Activated T-cell treated with anti-CD3 and anti-CD28 coated beads, Interleukin-2, amount 50 U/mL, for 72 hours (primary cell): ENCODE results near the gene PPP1R14C. TPM values are rescaled to one million over a fixed set of nuclear protein-coding genes. Genes with fewer than 3 reads are reported as not detected.

Experiments used
- ATAC-seq, 2 donors: fragments of 150-1000 bp; cut with Tn5 transposase; replicated peaks in 1 of 2; 2 replicates each; pipeline ENCODE4 v1.10.0; 2021; ENCODE audit warnings: moderate library complexity in 2 of 2, mild to moderate bottlenecking in 1 of 2
- DNase-seq, 2 donors: peaks; one replicate each; pipeline ENCODE4 v3.0.0; 2021 to 2022; ENCODE audit warnings: mixed read lengths in 1 of 2
- H3K27ac Mint-ChIP-seq: one replicate; pipeline ENCODE4 v1.8.0; 2022; ENCODE audit warnings: mild to moderate bottlenecking, moderate library complexity, mixed read lengths
- H3K27me3 Mint-ChIP-seq: one replicate; pipeline ENCODE4 v1.8.0; 2022; ENCODE audit warnings: low read depth, mixed read lengths
- H3K36me3 Mint-ChIP-seq, 2 donors: one replicate each; pipeline ENCODE4 v1.8.0; 2022; ENCODE audit warnings: mixed read lengths in 2 of 2, mild to moderate bottlenecking in 1 of 2; ENCODE audit not compliant: insufficient read depth in 2 of 2
- H3K4me1 Mint-ChIP-seq: one replicate; pipeline ENCODE4 v1.8.0; 2022; ENCODE audit warnings: low read depth, mixed read lengths
- H3K4me3 Mint-ChIP-seq, 2 donors: one replicate each; pipeline ENCODE4 v1.8.0; 2022; ENCODE audit warnings: mild to moderate bottlenecking in 2 of 2, mixed read lengths in 2 of 2, moderate library complexity in 2 of 2
- H3K9me3 Mint-ChIP-seq, 2 donors: one replicate each; pipeline ENCODE4 v1.8.0; 2022; ENCODE audit warnings: mixed read lengths in 2 of 2
- total RNA-seq, 2 donors: library from RNA; stranded (reverse); gene quantifications; one replicate each; pipeline ENCODE4 v1.2.3, GENCODE V29; 2022

Gene PPP1R14C
- total RNA-seq, 2 donors from 2014 or later: 1.8 TPM

DNA sequence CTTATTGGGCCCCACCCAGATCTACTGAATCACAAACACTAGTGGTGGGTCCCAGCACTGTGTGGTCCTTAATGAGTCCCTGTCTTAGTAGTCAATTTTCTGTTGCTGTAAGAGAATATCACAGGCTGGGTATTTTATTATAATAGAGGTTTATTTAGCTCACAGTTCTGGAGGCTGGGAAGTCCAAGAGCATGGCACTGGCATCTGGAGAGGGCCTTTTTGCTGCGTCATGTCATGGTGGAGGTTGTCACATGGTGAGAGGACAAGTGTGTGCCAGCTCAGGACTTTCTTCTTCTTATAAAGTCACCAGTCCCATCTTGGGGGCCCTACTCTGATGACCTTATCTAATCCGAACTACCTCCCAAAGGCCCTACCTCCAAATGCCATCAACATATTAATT, 105.0 kb downstream of the PPP1R14C start:
- Mint-ChIP-seq H3K4me1 (peaks cover 13% of the 10 kb centered on the region), H3K27ac (no peak overlapping the region), H3K4me3 (no peak overlapping the region), H3K27me3 (peaks cover 42% of the 10 kb centered on the region), H3K36me3 (peaks cover 7 to 13% of the 10 kb centered on the region in 2 donors), H3K9me3 (peaks cover 2% of the 10 kb centered on the region in 2 donors)
- ATAC-seq (no peak), DNase-seq (no peak)

DNA sequence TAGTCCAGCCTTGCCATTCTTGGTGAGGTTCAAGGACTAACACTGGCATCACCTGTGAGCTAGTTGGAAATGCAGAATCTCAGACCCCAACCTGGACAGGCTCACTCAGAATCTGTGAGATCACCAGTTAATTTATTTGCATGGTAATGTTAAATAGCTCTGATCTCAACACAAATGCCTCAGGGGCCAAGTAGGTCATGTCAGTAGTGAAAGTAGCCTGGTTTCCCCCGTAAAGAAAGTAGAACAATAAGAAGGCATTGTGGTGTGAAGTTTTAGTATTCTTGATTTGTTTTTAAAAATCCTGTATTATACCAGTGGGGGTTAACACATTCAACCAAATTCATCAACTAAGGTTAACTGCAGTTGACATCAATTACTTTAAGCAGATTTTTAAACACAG, 105.5 kb downstream of the PPP1R14C start:
- H3K4me1 Mint-ChIP-seq: peaks cover 18% of the 10 kb centered on the region
- H3K9me3 Mint-ChIP-seq: peaks cover 2% of the 10 kb centered on the region in 2 donors
- DNase-seq (no peak), ATAC-seq (peak in 1 of 2 donors; percentile 25)
- peaks cover 47% of the 10 kb centered on the region for H3K27me3 Mint-ChIP-seq
- no peak overlapping the region for H3K4me3 Mint-ChIP-seq
- peaks cover 9 to 13% of the 10 kb centered on the region in 2 donors for H3K36me3 Mint-ChIP-seq
- no peak overlapping the region for H3K27ac Mint-ChIP-seq

DNA sequence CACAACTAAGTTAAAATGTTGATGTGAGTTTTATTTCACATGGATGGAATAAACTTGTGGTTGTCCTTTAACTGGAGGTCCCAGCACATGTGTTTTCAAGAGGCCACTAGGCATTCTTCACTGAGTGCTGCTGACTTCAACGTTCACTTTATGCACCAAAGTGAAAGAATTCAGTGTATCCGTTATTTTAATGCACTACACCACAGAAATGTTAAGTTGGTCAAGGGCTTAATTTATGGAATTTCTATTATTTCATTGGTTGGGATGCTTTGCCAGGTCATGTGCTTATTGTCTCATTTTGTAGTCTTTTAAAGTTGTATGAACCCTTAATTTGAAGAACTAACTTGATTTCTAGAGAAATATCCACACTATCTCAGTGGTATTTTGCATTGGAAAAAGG, 106.4 kb downstream of the PPP1R14C start:
- peaks cover 28% of the 10 kb centered on the region for H3K4me1 Mint-ChIP-seq
- H3K9me3 Mint-ChIP-seq: peaks cover 2% of the 10 kb centered on the region in 2 donors
- no peak for ATAC-seq

DNA sequence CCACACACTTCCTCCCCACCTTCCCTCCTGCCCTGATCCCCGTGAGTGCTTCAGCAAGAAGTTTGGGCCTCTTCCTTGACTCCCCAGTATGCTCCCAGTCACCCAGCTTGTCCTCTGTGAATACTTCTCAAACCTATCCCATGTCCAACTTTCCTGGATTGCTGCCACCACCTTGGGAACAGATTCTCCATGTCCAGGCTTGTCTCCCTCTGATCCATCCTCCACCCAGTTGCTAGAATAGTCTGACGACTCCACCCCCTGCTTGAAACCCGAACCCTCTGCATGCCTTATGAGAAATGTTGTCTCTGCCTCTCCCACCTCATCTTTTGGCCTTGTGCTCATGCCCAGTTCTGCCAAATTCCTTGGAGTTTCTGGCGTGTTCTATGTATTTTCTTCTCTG, 108.0 kb downstream of the PPP1R14C start:
- Mint-ChIP-seq H3K27me3 (peaks cover 59% of the 10 kb centered on the region), H3K4me1 (peaks cover 43% of the 10 kb centered on the region), H3K36me3 (peaks cover 9 to 13% of the 10 kb centered on the region in 2 donors), H3K9me3 (peaks cover 2% of the 10 kb centered on the region in 2 donors), H3K4me3 (no peak overlapping the region), H3K27ac (no peak overlapping the region)
- ATAC-seq (no peak), DNase-seq (no peak)

More for the DNA sequence above, 106.4 kb downstream of the PPP1R14C start:
- no peak for DNase-seq
- H3K36me3 Mint-ChIP-seq: peaks cover 9 to 13% of the 10 kb centered on the region in 2 donors
- H3K27ac Mint-ChIP-seq: no peak overlapping the region
- H3K27me3 Mint-ChIP-seq: peaks cover 48% of the 10 kb centered on the region
- H3K4me3 Mint-ChIP-seq: no peak overlapping the region

DNA sequence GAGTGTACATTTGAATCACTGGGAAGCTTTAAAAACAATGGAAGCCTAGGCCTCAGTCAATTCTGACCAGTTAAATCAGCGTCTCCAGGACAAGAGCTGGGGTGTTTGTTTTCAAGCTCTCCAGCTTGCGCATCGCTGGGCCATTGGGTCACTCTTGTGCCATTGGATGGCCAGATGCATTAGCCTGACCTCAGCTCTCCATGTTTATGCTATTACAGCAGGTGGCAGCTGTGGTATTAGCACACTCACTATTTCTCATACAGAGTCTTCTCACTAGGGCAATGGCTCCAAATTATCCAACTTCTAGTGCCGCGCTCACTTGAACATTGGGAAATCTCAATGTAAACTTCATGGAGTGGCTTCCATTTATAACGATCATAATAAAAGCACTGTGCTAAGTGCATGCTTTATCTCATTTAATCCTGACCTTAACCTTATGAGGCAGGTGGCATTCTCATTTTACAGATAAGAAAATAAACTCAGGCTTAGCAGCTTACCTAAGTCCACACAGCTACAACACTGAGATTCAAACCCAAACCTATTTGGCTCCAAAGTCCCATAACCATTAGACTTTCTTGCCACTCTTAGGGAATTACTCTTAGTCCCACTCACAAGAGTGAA, 108.8 kb downstream of the PPP1R14C start:
- no peak for DNase-seq
- H3K27ac Mint-ChIP-seq: no peak overlapping the region
- ATAC-seq: no peak
- no peak overlapping the region for H3K4me3 Mint-ChIP-seq
- H3K4me1 Mint-ChIP-seq: peaks cover 52% of the 10 kb centered on the region
- peaks cover 2% of the 10 kb centered on the region in 2 donors for H3K9me3 Mint-ChIP-seq
- peaks cover 9 to 13% of the 10 kb centered on the region in 2 donors for H3K36me3 Mint-ChIP-seq
- peaks cover 66% of the 10 kb centered on the region for H3K27me3 Mint-ChIP-seq

DNA sequence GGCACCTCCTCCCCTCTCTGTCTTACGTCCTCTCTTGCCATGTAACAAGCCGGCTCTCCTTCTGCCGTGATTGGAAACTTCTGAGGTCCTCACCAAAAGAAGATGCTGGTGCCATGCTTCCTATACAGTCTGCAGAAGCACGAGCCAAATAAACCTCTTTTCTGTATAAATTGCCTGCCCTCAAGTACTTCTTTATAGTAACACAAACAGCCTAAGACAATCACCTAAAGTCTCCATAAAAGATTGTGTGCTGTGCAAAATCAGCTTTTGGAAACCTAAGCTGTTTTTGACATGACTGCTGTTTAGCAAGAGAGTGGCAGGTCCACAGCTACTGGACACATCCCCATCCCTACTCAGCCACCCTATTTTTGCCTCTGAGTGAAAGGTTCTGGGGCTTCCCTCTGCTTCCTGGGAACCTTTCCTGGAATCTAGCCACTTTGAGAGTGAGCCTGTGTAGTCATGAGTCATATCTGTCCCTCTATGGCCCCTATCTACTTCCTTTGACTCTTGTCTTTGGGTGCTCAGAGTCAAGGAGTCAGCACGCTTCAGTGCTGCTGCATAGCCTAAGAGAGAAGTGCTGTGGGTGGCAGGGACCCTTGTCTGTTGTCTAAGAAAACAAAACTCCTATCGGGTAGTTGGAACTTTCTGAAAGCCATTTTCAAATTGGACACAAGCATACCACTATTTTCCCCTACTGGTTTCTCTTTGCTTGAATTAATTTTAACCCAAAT, 110.0 kb downstream of the PPP1R14C start:
- ATAC-seq: peak; percentile 74 to 82
- H3K27me3 Mint-ChIP-seq: peaks cover 66% of the 10 kb centered on the region
- DNase-seq: peak in 1 of 2 donors; percentile 16

DNA sequence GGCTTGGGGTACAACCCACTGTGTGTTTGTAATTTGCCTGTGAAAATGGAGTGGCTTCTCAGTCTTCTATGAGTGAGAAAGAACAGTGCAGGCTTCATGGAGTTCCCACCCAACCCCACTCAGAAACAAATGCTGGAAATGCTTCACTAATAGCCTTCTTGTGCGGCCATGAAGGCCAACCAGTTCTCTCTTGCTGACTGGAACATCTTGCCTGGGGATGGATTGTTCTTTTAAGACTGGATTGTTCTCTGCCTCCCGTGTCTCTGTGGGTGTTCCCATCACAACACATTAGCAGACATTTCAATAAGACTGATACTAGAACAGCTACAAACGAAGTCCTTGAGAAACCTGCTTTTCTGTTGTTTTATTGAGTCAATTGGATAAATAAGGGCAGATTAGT, 110.6 kb downstream of the PPP1R14C start:
- Mint-ChIP-seq H3K4me1 (peaks cover 57% of the 10 kb centered on the region), H3K36me3 (peaks cover 7 to 8% of the 10 kb centered on the region in 2 donors), H3K9me3 (no peaks in the 10 kb centered on the region), H3K4me3 (peak overlapping the region in 1 of 2 donors; percentile 1), H3K27me3 (peaks cover 66% of the 10 kb centered on the region), H3K27ac (no peak overlapping the region)
- ATAC-seq (no peak), DNase-seq (no peak)

More for the DNA sequence above, 110.0 kb downstream of the PPP1R14C start:
- peak overlapping the region in 1 of 2 donors; percentile 1 for H3K4me3 Mint-ChIP-seq
- peaks cover 2% of the 10 kb centered on the region in 2 donors for H3K9me3 Mint-ChIP-seq
- H3K27ac Mint-ChIP-seq: no peak overlapping the region
- peaks cover 9 to 13% of the 10 kb centered on the region in 2 donors for H3K36me3 Mint-ChIP-seq
- peaks cover 63% of the 10 kb centered on the region for H3K4me1 Mint-ChIP-seq

DNA sequence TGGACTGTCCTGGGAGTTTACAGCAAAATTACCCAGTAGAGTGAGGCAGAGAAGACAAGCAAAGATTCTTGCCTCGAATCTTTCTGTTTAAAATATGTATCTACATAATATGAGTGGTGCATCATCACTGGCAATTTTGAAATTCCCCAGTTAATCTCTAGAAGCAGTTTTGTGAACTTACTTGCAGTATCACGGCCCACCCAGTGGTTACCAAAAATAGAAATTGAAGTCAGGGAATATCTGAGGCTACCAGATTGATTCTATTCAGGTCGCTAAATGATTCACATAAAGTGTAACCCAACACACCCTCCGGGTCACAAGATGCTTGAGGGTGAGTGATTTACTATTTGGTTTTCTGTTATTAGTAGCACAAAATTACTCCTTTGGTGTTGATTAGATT, 111.9 kb downstream of the PPP1R14C start:
- DNase-seq (peak; percentile 14 to 34), ATAC-seq (peak; percentile 64 to 75)
- Mint-ChIP-seq H3K4me3 (peak overlapping the region in 1 of 2 donors; percentile 0), H3K27me3 (peaks cover 66% of the 10 kb centered on the region), H3K27ac (no peak overlapping the region), H3K9me3 (no peaks in the 10 kb centered on the region), H3K4me1 (peaks cover 54% of the 10 kb centered on the region), H3K36me3 (peaks cover 4 to 5% of the 10 kb centered on the region in 2 donors)

DNA sequence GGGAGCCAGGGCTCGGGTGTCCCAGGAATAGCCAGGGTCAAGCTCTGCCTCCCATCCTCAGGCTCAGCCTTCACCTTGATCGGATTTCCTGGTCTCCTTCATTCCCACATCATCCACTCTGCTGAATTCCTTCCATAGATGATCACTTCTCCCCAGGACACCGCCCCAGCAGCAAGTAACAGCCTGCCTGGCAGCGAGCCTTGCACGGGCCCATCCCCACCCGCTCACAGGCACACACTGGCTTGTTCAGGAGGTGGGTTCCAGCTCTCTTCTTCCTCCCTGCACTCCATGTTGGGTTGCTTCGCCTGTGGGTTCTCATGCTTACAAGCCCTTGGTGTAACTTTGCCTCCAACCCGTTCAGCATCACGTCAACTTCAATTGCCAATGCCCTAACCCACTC, 113.0 kb downstream of the PPP1R14C start:
- H3K4me3 Mint-ChIP-seq: peak overlapping the region; percentile 8 to 33
- ATAC-seq (no peak), DNase-seq (no peak)
- H3K27me3 Mint-ChIP-seq: peaks cover 68% of the 10 kb centered on the region
- H3K9me3 Mint-ChIP-seq: no peaks in the 10 kb centered on the region
- H3K36me3 Mint-ChIP-seq: peaks cover 4 to 5% of the 10 kb centered on the region in 2 donors
- peaks cover 54% of the 10 kb centered on the region for H3K4me1 Mint-ChIP-seq
- H3K27ac Mint-ChIP-seq: no peak overlapping the region

DNA sequence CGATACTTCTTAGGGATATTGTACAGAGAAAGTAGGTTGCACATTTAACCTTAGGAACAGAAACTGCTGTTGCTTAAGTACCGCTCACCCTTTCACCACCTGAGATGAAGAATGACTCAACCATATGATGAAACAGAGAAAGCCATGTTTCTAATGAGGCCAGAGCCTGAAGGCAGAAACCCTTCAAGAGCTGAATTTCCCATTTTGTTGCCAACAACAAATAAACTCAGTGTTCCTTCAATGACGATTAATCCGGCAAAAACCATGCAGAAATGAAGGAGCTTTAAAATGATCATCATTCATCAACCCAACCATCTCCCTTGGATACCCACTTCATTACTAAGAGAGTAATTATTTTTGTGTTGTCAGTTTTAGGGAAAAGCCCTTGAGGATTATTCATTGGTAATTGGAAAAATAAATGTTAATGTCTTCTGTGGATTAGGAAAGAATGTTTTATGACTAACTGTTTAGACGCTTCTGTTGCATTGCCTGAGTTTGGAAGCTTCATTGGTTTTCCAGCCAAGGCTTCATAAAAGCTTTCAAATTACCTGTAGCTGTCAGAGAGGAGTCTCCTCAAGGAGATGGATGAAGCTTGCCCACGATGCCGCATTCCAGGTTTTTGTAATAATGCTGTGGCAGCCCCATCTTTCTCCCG, 113.9 kb downstream of the PPP1R14C start:
- peaks cover 4 to 5% of the 10 kb centered on the region in 2 donors for H3K36me3 Mint-ChIP-seq
- ATAC-seq (peak; percentile 74 to 77), DNase-seq (peak; percentile 13 to 25)
- peak overlapping the region; percentile 29 to 33 for H3K4me3 Mint-ChIP-seq
- peaks cover 54% of the 10 kb centered on the region for H3K4me1 Mint-ChIP-seq
- H3K9me3 Mint-ChIP-seq: no peaks in the 10 kb centered on the region
- H3K27ac Mint-ChIP-seq: peak overlapping the region; percentile 4
- H3K27me3 Mint-ChIP-seq: peaks cover 66% of the 10 kb centered on the region

DNA sequence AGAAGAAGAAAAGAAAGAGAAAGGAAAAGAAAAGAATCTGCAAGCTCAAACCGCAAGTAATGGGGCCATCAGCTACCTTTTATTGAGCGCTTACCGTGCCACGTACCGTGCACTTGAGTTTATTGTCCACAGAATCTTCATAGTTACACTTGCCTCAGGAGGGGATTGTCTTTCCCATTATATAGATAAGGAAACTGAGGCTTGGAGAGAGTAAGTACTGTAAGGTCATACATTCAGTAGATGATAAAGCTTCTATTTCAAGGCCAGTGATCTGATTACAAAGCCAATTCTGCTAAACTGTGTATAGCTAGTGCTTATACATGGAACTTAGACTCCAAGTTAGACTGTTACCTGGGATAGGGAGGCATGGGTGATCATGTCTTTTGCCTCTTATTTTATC, 115.5 kb downstream of the PPP1R14C start:
- peaks cover 56% of the 10 kb centered on the region for H3K27me3 Mint-ChIP-seq
- H3K36me3 Mint-ChIP-seq: peaks cover 2 to 5% of the 10 kb centered on the region in 2 donors
- H3K4me3 Mint-ChIP-seq: no peak overlapping the region
- H3K4me1 Mint-ChIP-seq: peaks cover 44% of the 10 kb centered on the region
- H3K9me3 Mint-ChIP-seq: peaks cover 0 to 2% of the 10 kb centered on the region in 2 donors
- no peak for DNase-seq
- ATAC-seq: no peak
- no peak overlapping the region for H3K27ac Mint-ChIP-seq

DNA sequence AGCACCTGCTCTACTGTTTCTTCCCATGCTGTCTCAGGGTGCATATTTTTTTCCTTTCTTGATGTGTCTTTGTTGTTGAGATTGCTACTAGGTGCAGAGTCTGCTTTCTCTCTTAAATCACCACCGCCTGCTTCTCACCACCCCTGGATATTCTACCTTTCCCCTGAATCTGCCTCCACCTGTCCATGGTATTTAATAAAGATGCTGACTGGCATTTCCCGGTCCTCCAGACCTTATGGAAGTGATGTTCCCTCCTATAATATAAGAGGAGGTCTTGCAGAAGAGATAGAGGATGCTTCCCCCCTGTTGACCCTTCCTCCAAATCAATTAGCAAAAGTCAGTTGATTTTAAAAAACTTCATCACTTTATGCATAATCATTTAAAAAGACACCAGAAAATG, 118.1 kb downstream of the PPP1R14C start:
- H3K9me3 Mint-ChIP-seq: peaks cover 0 to 2% of the 10 kb centered on the region in 2 donors
- H3K27ac Mint-ChIP-seq: no peak overlapping the region
- peaks cover 33% of the 10 kb centered on the region for H3K27me3 Mint-ChIP-seq
- DNase-seq (no peak), ATAC-seq (no peak)
- H3K4me3 Mint-ChIP-seq: no peak overlapping the region
- H3K36me3 Mint-ChIP-seq: peaks cover 2 to 5% of the 10 kb centered on the region in 2 donors
- peaks cover 26% of the 10 kb centered on the region for H3K4me1 Mint-ChIP-seq
